GM12873 (cell line): Measurements from ENCODE around the gene RPUSD2.

Source experiments
- CTCF ChIP-seq: IDR thresholded peaks from 2 replicates; pipeline ENCODE4 v1.5.1; 2012; ENCODE audit warnings: low read depth, mild to moderate bottlenecking, moderate library complexity, low read length, control low read depth; ENCODE audit not compliant: insufficient read depth; ENCODE audit errors: missing control alignments

RPUSD2 gene

DNA sequence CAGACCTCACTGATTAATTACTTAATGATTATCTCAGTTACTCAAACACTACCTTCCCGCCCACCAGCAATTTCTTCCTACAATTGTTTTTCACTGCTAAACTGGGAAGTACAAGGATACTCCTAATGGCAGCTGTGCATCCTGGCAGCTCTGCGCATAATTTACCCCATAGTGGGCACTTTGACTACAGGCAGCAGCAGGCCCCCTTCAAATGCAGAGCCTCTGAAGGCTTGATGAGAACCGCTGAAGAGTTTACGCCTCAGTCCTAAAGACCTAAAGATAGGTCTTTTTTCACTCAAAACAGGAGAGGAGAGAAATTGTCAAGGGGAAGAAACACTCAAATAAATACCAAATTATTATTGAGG, 15.0 kb upstream of the RPUSD2 start:
- no peak for TF ChIP-seq CTCF

GRCh38 chr15:40555876-40556275, 13.2 kb upstream of the RPUSD2 start:
- no peak for TF ChIP-seq CTCF

DNA sequence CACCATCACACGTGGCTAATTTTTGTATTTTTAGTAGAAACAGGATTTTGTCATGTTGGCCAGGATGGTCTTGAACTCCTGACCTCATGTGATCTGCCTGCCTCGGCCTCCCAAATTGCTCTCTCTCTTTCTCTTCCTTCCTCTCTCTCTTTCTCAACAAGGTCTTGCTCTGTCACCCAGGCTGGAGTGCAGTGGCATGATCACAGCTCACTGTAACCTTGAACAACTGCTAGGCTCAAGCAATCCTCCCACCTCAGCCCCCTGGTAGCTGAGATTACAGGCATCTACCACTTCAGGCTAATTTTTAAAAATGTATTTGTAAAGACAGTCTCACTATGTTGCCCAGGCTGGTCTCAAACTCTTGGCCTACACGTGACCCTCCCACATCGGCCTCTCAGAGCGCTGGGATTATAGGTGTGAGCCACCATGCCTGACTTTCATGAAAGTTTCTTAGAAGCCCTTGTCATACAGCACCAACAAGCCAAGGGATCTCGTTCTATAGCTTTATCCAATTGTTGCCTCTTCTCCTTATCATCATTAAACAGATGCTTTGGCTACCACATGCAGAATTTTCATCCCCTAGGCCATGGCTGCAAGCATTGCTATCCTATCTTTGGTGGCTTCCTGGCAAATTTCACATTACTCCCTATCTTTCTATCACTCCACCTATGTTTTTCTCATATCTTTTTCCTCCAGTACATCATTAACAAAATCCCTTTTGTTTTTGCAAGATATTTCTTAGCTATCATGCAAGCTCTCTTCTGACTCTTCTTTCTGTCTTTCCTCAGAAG, 10.0 kb upstream of the RPUSD2 start:
- no peak for TF ChIP-seq CTCF

DNA sequence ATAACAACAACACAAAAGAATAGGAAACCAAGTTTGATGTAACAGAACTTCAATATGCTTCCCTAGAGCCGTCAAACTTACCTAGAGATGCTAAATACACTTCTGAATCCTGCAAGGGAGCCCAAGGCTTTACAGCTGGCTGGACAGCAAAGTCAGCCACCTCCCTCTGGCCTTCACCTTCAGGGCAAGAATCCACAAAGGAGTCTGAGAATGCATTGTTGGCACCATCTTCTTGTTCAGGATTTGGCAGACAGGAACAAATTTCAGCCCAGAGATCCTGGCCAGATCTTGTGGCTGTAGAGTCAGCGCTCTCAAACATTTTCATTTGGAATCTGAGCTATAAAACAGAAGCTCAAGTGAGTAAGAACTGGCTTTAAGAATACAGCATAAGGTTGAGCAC, 6.4 kb upstream of the RPUSD2 start:
- TF ChIP-seq CTCF: no peak

- no peak for TF ChIP-seq CTCF
Measured at GRCh38 chr15:40563426-40563825, 5.7 kb upstream of the RPUSD2 start.

DNA sequence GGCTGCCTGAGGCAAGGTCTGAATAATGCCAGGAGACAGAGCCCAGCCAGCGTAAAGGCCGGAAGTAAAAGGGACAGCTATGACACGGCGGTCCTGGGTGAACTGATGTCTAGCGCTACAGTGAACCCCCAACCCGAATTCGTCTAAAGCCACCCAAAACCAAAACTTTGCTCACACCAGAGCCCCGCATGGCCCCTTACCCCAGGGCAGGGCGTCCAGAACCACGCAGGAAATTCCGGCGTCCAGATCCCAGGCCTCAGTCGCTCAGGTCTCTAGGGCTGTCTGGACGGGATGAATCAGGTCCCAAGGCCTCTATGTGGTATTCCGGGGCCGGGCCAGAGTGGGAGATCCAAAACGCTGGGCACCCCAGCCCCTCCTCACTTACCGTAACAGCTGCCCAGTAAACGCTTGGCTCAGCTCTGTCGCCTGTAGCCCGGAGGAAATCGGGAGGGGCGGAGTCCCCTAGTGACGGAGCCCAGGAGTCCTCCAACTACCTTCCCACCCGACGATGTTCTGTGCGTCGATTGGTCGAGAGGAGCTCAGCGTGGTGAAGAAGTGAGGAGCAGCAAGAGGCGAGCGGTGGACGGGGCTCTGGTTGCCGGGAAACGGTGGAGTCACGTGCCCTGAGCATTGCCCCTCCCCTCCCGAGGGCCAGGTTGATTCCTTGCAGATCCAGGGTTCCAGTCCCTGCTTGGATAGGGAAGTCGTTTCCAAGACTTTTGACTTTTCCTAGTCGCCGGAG, 4.3 kb upstream of the RPUSD2 start, which contains the start of gene CCDC32:
Gene CCDC32, minus strand, starts transcription at position 452 of the 742 bp plus-strand sequence. CDS start 2,027 bp downstream, outside the sequence.
- no peak for TF ChIP-seq CTCF

DNA sequence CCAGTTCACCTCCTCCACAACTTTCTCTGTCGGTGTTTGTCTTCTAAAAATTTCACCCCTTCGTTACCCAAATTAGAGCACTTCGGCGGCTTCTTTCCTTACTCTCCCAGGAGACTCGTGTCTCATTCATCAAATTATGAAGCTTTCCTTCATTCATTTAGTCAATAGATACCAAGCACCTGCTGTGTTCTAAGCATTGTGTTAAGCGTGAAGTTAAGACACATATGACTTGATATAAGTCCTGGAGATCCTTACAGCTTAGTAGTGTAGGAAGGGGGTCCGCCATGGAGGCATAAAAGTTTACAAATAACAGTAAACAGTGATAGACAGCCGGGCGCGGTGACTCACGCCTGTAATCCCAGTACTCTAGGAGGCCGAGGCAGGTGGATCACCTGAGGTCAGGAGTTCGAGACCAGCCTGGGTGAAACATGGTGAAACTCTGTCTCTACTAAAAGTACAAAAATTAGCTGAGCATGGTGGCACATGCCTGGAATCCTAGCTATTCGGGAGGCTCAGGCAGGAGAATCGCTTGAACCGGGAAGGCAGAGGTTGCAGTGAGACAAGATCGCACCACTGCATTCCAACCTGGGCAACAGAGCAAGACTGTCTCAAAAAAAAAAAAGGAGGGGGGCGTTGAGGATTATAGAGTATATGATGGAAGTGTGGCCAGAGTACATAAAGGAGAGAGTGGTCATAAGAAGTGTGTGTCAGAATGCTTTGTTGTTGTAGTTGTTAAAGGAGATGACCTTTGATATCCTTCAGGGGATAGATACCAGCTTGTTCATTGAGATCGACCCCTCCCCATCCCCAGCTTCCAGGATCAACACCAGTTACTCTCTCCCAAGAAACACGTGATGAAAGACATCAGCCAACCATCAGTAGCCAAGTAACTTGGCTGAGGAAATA, 3.5 kb upstream of the RPUSD2 start:
- no peak for TF ChIP-seq CTCF
